ENCODE data around the gene PTPRF.

- TF ChIP-seq, protein P1, sequence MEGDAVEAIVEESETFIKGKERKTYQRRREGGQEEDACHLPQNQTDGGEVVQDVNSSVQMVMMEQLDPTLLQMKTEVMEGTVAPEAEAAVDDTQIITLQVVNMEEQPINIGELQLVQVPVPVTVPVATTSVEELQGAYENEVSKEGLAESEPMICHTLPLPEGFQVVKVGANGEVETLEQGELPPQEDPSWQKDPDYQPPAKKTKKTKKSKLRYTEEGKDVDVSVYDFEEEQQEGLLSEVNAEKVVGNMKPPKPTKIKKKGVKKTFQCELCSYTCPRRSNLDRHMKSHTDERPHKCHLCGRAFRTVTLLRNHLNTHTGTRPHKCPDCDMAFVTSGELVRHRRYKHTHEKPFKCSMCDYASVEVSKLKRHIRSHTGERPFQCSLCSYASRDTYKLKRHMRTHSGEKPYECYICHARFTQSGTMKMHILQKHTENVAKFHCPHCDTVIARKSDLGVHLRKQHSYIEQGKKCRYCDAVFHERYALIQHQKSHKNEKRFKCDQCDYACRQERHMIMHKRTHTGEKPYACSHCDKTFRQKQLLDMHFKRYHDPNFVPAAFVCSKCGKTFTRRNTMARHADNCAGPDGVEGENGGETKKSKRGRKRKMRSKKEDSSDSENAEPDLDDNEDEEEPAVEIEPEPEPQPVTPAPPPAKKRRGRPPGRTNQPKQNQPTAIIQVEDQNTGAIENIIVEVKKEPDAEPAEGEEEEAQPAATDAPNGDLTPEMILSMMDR (conservative IDR thresholded peaks at IDR 0.05; ENCODE audit: low read depth, low read length): no peak
- TF ChIP-seq EZH2 (IDR thresholded peaks at IDR 0.05; ENCODE audit: borderline replicate concordance, low read depth, low read length, poor library complexity, severe bottlenecking): no peak
Measured at GRCh38 chr1:43521078-43521477, 9.6 kb upstream of the PTPRF start.
